Right lobe of liver (tissue), 6 donors: ENCODE results near the gene ADGRD2. TPM values are rescaled to one million over a fixed set of nuclear protein-coding genes. Genes with fewer than 3 reads are reported as not detected.
A peak's percentile ranks its signal among the peaks of the same experiment; 100 is the strongest.

Experiments
- ATAC-seq, 4 donors: fragments of 200-7000 bp; cut with Tn5 transposase; one replicate each; pipeline ENCODE4 v1.9.1; 2020; ENCODE audit warnings: mild to moderate bottlenecking in 4 of 4, moderate library complexity in 4 of 4
- DNase-seq, 3 donors: peaks; one replicate each; pipeline ENCODE4 v3.0.0-alpha.2; 2020
- H3K27ac ChIP-seq, 3 donors: fragments of 200-600 bp; one replicate each; pipeline ENCODE4 v1.8.0; 2022
- H3K27me3 ChIP-seq, 2 donors: fragments of 200-600 bp; one replicate each; pipeline ENCODE4 v1.8.0; 2022
- H3K36me3 ChIP-seq, 4 donors: fragments of 200-600 bp; sonication (generic) in 1 of 4; one replicate each; pipeline versions ENCODE4 v1.5.1 to v1.8.0; 2017 to 2022; ENCODE audit warnings: control low read depth in 1 of 4
- H3K4me1 ChIP-seq, 4 donors: fragments of 200-600 bp; sonication (generic) in 1 of 4; one replicate each; pipeline versions ENCODE4 v1.5.1 to v1.8.0; 2017 to 2022; ENCODE audit warnings: control low read depth in 1 of 4
- H3K4me3 ChIP-seq, 3 donors: fragments of 200-600 bp; one replicate each; pipeline ENCODE4 v1.8.0; 2022
- H3K9me3 ChIP-seq, 4 donors: fragments of 200-600 bp; sonication (generic) in 1 of 4; one replicate each; pipeline versions ENCODE4 v1.5.1 to v1.8.0; 2017 to 2022; ENCODE audit warnings: control low read depth in 1 of 4
- CTCF ChIP-seq, 4 donors: fragments of 200-600 bp in 3 of 4; fragments of 450-650 bp in 1 of 4; IDR thresholded peaks; one replicate each; pipeline versions ENCODE4 v1.5.1 to v1.8.0; 2016 to 2022; ENCODE audit warnings: antibody characterized with exemption in 4 of 4, mild to moderate bottlenecking in 2 of 4
- POLR2A ChIP-seq: fragments of 450-650 bp; IDR thresholded peaks from one replicate; pipeline ENCODE4 v1.6.1; 2017; ENCODE audit warnings: antibody characterized with exemption, mild to moderate bottlenecking
- WGBS: methylation state at CpG from one replicate; pipeline ENCODE4 v1.1.6; 2018; ENCODE audit warnings: low coverage, low lambda C conversion rate; ENCODE audit not compliant: insufficient coverage; ENCODE audit errors: missing lambda C conversion rate; 5-methylcytosine and 5-hydroxymethylcytosine counted together
- intact Hi-C, 2 donors: fragments of 100-400 bp; cut with DNase I; formaldehyde crosslinking; loops; one replicate each; pipeline versions ENCODE4 v1.11.2 to v1.14.1; 2022
- total RNA-seq, 6 experiments: library from RNA; depleted of rRNA in 2 of 6; stranded (reverse); fragments of >200 nt in 2 of 6; fragmentation: NEBNext Ultra II Directional in 3 of 6; extraction: Animal tissue kit (Norgen Biotek cat#: 25700) in 3 of 6; gene quantifications; one replicate each; pipeline versions ENCODE4 v1.1.0 to v1.2.4, GENCODE V29; 2016 to 2023
- donor health status: DM: no; HTN: yes; CAD: no.
- donor health status: DM: no; HTN: no; CAD: no.
- donor health status: DM: no; HTN: no; CAD: no.
- donor health status: DM: no; HTN: yes; CAD: no.
- donor health status: DM: no; HTN: yes; CAD: no.

Gene ADGRD2
- total RNA-seq, 6 experiments from 2014 or later = not detected

GRCh38 chr9:124479371-124479770 lies 29.1 kb downstream of the ADGRD2 start:
- H3K27ac ChIP-seq = no peak overlapping the region
- ATAC-seq (no peak), DNase-seq (no peak)
- no peaks in the 10 kb centered on the region for H3K9me3 ChIP-seq
- H3K27me3 ChIP-seq = peaks cover 0 to 10% of the 10 kb centered on the region in 2 donors
- intact Hi-C loops = no loop called here
- peaks cover 0 to 3% (median 0%) of the 10 kb centered on the region in 4 donors for H3K4me1 ChIP-seq
- WGBS = 70% methylated on average over 4 of the region's 16 CpGs
- TF ChIP-seq POLR2A = no peak
- TF ChIP-seq CTCF (IDR thresholded peaks at IDR 0.05) = no peak
- H3K4me3 ChIP-seq = no peak overlapping the region
- H3K36me3 ChIP-seq = no peaks in the 10 kb centered on the region

- Histone ChIP-seq H3K9me3 (no peaks in the 10 kb centered on the region), H3K27ac (no peak overlapping the region), H3K27me3 (peaks cover 0 to 10% of the 10 kb centered on the region in 2 donors), H3K4me1 (peaks cover 0 to 3% (median 0%) of the 10 kb centered on the region in 4 donors), H3K4me3 (no peak overlapping the region), H3K36me3 (no peaks in the 10 kb centered on the region)
- intact Hi-C loops = no loop called here
- TF ChIP-seq POLR2A (no peak), CTCF (IDR thresholded peaks at IDR 0.05) (no peak)
- ATAC-seq = no peak
- 71% methylated on average over 6 of the region's 6 CpGs for WGBS
- no peak for DNase-seq
Measured at GRCh38 chr9:124479947-124480620, 29.8 kb downstream of the ADGRD2 start.

GRCh38 chr9:124480621-124480981 lies 30.4 kb downstream of the ADGRD2 start:
- ATAC-seq = peak in 1 of 4 donors; percentile 44
- peak in 3 of 4 donors; percentile 10 to 31 (median 17) for TF ChIP-seq CTCF (IDR thresholded peaks at IDR 0.05)
- TF ChIP-seq POLR2A = no peak
- Histone ChIP-seq H3K4me1 (peaks cover 0 to 3% (median 0%) of the 10 kb centered on the region in 4 donors), H3K36me3 (no peaks in the 10 kb centered on the region), H3K9me3 (no peaks in the 10 kb centered on the region), H3K4me3 (no peak overlapping the region), H3K27me3 (peaks cover 0 to 10% of the 10 kb centered on the region in 2 donors), H3K27ac (no peak overlapping the region)
- DNase-seq = no peak
- WGBS = 11% methylated on average over 5 of the region's 7 CpGs
- intact Hi-C loops = no loop called here

GRCh38 chr9:124481115-124481514 lies 30.9 kb downstream of the ADGRD2 start:
- no peak overlapping the region for H3K4me3 ChIP-seq
- intact Hi-C loops = no loop called here
- no peak for DNase-seq
- peak in 1 of 4 donors; percentile 21 for ATAC-seq
- H3K36me3 ChIP-seq = no peaks in the 10 kb centered on the region
- no peaks in the 10 kb centered on the region for H3K9me3 ChIP-seq
- no peak for TF ChIP-seq CTCF (IDR thresholded peaks at IDR 0.05)
- TF ChIP-seq POLR2A = no peak
- 25% methylated on average over 7 of the region's 17 CpGs for WGBS
- no peak overlapping the region for H3K27ac ChIP-seq
- peaks cover 0 to 10% of the 10 kb centered on the region in 2 donors for H3K27me3 ChIP-seq
- peaks cover 0 to 3% (median 0%) of the 10 kb centered on the region in 4 donors for H3K4me1 ChIP-seq
